ELR (cell line): Measurements from ENCODE around the gene AXIN1.

Experiments used
- DNase-seq: peaks from one replicate; pipeline ENCODE4 v3.0.0-alpha.2; 2015; ENCODE audit warnings: low read depth

AXIN1 gene

GRCh38 chr16:240559-240958 is 112.0 kb downstream of the AXIN1 start:
- no peak for DNase-seq

DNA sequence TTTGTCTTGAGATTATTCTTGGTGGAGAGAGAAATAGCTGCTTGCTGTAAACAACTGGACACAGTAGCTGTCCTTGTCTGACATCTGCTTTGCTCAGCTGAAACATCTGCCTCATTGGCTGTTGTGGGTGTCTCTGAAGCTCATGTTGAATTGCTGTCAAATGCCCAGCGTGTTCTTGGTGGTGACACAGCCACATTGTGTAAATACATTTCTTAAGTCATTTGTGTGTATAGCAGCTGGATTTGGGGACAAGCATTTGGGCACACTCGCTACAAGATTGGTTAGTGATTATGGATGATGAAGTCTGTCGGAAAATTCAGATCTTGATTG is 112.6 kb downstream of the AXIN1 start:
- DNase-seq = no peak
